AG20443 (cell line): ENCODE data around the gene ATF7IP2.
"Not testable (repeated sequence)": the region's sequence is repeated elsewhere in the genome, so short reads cannot be mapped to it uniquely, and the experiment has no call there.

Experiments used
- DNase-seq: peaks from one replicate; pipeline ENCODE4 v3.0.0; 2012; ENCODE audit warnings: low spot score, mixed read lengths

ATF7IP2 gene

DNA sequence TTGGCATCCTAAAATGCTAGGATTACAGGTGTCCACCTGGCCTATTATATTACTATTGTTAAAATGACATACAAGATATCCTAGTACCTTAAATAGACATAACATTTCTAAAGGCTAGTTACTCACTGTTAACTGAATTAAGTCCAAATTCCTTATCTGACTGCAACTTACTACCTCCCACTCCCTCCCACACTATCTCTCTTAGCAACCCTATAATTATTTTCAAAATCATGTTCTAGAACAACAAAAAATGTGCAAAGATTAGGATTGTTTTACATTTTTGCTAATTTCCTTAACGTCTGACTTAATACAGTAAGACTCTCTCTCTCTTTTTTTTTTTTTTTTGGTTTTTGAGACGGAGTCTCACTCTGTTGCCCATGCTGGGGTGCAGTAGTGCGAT lies 2.2 kb upstream of the ATF7IP2 start:
- no peak for DNase-seq

DNA sequence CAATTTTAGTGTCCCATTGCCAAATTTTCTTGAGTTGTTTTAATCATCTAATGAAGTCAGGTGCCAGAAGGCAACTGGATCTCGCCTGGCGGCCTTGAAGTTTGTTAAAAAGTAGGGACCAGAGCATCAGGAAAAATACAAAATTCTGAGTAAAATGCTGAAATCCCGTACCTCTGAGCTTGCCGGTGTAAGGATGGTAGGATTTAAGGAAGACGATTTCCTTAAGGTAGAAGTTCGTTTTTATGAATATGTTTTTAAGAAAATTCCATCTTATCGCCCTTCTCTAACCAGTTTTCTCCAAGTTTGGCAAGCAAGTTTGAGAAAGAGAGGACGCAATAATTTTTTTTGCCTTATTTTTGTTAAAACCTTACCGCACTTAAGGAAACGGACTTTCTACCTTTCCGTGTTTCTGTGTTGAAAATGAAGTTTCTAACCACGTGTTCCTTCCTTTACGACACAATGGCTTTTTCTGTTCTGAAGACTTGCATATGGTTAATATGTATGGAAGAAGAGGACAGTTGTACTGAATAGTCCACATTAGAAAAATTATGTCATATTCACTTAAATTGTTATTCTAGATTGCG lies 748 bp downstream of the ATF7IP2 start:
- no peak for DNase-seq

DNA sequence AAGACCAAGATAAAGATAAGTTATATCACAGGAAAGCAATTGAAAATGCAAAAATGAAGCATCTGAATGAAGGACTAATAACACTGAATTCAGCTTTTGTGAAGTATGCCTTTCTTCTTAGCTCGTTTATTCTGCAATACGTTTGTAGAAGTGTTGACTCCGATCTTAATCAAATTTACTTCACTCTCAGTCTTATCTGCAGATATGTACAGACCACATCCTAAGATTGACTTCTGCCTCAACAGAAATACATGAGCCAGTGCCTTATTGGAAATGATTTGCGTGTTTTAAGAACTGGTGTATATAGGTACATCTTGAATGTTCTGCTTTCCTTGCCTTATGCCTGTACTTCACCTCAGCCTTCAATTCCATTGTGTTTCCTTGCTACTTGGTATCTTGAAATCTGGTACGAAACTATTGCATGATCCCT lies 1.3 kb downstream of the ATF7IP2 start:
- DNase-seq: no peak

DNA sequence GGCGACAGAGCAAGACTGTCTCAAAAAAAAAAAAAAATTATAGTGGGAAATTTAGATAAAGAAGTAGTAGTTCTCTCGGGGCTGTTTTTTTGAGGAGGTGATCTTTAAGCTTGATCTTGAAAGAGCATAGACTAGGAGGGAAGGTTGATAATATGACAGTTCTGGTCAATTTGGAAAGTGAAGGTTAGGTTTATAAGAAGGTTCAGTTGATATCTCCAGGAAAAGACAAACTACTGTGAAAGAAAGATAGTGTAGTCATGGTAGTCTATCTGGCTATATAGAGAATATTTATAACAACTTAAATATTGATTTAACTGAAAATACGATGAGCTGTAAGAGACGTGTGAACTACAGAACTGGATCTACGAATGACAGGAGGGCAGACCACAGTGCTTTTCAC lies 3.1 kb downstream of the ATF7IP2 start:
- no peak for DNase-seq

DNA sequence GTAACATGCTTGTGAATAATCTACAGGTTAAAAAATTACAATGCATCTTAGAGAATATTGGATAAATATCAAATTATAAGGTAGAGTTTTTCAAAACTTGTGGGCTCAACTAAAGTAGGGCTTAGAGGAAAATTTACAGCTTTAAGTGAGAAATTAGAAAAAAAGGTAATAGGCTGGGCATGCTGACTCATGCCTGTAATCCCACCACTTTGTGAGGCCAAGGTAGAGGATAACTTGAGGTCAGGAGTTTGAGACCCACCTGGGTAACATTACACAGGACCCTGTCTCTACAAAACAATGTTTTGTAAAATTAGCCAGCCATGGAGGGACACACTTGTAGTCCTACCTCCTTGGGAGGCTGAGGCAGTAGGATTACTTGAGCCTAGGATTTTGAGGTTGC lies 4.5 kb downstream of the ATF7IP2 start:
- no peak for DNase-seq

DNA sequence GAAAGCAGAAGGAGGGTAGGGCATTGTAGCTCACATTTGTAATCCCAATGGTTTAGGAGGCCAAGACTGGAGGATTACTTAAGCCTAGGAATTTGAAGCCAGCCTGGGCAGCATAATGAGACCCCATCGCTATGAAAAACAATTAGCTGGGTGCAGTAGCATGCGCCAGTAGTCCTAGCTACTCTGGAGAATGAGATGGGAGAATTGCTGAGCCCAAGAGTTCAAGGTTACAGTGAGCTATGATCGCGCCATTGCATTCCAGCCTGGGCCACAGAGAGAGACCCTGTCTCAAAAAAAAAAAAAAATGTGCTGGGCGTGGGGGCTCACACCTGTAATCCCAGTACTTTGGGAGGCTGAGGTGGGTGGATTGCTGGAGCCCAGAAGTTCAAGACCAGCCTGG lies 5.0 kb downstream of the ATF7IP2 start:
- DNase-seq: no peak

DNA sequence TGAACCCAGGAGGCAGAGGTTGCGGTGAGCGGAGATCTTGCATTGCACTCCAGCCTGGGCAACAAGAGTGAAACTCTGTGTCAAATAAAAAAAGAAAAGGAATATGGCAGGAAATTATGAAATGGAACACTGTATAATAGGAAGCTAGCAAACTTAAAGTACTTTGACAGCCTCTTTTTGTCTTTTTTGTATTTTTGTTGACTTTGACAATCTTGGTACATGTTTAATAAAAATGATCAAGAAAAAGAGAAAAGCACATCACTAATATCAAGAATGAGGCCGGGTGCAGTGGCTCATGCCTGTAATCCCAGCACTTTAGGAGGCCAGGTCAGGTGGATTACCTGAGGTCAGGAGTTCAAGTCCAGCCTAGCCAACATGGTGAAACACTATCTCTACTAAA lies 5.5 kb downstream of the ATF7IP2 start:
- DNase-seq: no peak

DNA sequence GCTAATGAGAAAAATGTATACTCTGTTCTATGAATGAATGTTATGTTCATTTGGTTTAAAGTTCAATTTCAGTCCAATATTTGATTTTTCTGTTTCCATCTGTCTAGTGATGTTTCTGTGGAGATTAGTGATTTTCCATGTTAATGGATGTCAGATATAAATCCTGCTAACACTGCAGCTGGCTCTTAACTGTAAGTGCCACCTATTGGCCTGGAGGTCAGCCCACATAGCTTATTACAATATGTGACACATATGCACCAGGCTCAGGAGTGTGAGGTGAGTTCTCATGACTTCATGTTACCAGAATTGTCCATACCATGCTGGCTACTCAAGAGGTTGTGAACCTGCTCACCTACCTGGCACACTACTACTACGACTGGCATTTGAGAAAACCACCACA lies 17.1 kb downstream of the ATF7IP2 start:
- no peak for DNase-seq

DNA sequence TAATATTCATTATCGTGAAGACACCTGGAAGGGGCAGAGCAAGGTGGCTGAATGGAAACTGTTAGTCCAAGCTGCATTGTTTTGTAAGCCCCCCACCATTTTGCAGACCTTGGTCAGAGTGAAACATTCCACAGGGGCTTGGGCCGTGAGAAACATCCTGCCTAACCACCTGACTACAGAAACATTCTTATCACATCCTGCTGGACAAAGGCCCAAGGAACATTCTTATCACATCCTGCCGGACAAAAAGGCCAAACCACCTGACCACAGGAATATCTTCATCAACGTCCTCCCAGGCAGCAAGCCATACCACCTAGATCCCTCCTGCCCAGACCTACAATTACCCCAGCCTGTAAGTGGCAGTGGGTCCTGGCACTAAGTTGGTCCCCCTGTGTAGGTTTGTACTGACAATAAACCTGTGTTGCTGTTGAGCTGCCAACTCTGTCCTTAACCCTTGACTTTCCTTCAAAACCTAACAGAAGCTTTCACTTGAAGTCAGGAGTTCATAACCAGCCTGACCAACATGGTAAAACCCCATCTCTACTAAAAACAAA lies 19.6 kb downstream of the ATF7IP2 start:
- DNase-seq: no peak

DNA sequence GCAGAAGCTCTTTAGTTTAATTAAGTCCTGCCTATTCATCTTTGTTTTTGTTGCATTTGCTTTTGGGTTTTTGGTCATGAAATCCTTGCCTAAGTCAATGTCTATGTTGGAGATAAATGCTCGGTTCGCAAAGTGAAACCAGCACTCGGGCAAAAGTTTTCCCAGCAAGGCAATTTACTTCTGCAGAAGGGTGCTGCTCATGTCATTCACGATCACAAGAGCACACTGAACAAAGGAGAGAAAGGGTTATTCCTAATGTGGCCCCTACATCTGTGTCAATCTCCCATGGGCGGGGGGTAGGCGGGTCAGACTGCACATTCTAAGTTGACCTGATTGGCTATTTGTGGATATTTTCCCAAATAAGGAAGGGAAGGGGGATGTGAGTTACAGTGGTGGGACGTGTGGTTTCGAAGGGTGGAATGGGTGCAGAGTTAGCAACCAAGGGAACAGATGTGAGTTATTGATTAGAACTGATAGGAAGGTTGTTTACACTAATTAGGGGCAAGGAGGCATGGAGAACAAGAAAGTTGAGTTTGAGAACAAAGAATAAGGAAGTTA lies 23.0 kb downstream of the ATF7IP2 start:
- no peak for DNase-seq

DNA sequence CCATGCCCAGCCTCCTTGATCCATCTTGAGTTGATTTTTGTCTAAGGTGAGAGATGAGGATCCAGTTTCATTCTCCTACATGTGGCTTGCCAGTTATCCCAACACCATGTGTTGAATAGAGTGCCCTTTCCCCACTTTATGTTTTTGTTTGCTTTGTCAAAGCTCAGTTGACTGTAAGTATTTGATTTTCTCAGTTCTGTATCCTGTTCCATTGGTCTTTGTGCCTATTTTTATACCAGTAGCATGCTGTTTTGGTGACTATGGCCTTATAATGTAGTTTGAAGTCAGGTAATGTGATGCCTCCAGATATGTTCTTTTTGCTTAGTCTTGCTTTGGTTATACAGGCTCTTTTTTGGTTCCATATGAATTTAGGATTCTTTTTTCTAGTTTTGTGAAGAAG lies 23.9 kb downstream of the ATF7IP2 start:
- DNase-seq: not testable (repeated sequence)

DNA sequence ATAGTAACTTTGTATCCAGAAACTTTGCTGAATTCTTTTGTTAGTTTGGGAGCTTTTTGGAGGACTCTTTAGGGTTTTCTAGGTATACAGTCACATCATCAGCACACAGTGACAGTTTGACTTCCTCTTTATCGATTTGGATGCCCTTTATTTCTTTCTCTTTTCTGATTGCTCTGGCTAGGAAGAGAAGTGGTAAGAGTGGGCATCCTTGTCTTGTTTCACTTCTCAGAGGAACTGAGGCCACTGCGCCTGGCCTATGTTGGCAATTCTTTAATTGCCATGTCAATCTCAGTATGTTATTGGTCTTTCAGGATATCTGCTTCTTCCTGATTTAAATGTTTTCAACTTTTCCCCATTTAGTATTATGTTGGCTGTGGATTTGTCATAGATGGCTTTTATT lies 24.6 kb downstream of the ATF7IP2 start:
- DNase-seq: no peak

DNA sequence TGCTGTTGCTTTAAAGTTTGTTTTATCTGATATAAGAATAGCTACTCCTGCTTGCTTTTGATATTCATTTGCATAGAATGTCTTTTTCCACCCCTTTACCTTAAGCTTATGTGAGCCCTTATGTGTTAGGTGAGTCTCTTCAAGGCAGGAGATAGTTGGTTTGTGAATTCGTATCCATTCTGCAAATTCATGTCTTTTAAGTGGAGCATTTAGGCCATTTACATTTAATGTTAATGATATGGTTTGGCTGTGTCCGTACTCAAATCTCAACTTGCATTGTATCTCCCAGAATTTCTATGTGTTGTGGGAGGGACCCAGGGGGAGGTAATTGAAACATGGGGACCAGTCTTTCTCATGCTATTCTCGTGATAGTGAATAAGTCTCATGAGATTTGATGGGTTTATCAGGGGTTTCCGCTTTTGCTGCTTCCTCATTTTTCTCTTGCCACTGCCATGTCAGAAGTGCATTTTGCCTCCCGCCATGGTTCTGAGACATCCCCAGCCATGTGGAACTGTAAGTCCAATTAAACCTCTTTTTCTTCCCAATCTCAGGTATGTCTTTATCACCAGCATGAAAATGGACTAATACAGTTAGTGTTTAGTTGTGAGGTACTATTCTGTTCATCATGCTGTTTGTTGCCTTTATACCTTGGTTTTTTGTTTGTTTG lies 27.2 kb downstream of the ATF7IP2 start:
- DNase-seq: no peak

DNA sequence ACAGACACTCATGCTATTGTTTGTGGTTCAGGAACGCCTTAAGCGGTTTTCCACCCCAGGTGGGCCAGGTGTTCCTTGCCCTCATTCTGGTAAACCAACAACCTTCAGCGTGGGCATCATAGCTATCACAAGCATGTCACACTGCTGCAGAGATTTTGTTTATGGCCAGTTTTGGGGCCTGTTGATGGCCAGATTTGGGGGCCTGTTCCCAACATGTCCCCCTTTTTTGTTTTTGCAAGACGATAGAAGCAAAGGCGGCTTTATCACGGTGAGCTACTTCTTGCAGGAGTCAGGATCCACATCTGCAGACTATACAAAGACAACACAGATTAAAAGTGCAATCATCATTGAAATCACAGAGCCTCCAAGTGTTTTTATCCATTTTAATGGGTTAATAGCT lies 32.3 kb downstream of the ATF7IP2 start:
- not testable (repeated sequence) for DNase-seq

DNA sequence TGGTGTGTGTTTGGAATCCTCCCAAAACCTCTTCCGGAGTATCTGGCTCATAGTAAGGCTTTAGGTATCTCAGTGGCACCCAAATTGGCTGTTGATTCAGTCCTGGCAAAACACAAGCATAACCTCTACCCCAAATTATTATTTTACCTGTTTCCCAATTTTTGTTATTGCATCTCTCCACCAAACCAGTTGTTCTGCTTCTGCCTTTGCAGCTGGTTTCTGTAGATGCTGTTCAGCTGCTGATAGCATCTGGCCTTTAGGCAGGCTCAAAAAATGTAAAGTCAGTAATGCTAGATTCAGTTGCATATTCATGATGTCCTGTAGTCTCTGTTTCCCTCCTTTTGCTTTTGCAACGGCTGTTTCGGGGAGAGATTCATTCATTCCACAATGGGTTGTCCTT lies 33.8 kb downstream of the ATF7IP2 start:
- DNase-seq: no peak

DNA sequence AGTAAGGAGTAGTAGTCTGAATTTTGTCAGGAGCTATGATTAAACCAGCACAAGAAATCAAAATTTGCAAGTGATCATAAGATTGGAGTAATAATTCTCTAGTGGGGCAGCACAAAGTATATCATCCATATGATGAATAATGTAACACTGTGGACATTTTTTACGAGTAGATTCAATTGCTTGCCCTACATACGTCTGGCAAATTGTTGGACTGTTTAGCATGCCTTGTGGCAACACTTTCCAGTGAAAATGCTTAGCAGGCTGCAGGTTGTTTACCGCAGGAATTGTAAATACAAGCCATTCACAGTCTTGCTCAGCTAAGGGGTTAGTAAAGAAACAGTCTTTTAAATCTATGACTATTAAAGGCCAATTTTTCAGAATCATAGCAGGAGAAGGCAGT lies 35.7 kb downstream of the ATF7IP2 start:
- no peak for DNase-seq

DNA sequence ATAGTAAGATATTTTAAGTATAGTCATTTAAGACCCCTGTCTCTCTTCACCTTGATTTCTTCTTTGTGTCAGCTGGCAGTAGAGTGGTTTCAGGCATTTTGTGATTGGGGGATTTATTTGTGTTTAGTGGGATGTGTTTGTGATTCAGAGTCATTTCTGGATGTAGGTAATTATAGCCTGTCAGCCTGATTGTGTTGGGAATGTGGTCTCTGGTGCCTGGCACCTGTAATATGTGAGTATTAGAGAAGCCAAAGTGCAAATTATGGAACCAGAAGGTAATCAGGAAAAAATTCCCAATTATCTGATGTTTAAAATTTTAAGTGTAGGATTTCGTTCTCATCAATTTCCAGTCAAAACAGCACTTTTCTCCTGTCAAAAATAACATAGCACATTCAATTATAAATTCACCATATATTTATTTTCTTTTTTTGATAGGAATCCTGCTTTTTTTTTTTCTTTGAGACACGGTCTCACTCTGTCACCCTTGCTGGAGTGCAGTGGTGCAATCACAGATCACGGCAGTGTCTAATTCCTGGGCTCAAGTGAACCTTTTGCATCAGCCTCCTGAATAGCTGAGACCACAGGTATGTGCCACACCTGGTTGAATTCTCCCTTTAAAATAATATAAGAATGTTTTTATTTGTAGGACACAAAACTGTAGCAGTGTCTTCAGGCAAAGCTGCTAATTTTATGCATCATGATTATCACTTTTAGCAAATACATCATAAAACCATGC lies 42.7 kb downstream of the ATF7IP2 start:
- no peak for DNase-seq

DNA sequence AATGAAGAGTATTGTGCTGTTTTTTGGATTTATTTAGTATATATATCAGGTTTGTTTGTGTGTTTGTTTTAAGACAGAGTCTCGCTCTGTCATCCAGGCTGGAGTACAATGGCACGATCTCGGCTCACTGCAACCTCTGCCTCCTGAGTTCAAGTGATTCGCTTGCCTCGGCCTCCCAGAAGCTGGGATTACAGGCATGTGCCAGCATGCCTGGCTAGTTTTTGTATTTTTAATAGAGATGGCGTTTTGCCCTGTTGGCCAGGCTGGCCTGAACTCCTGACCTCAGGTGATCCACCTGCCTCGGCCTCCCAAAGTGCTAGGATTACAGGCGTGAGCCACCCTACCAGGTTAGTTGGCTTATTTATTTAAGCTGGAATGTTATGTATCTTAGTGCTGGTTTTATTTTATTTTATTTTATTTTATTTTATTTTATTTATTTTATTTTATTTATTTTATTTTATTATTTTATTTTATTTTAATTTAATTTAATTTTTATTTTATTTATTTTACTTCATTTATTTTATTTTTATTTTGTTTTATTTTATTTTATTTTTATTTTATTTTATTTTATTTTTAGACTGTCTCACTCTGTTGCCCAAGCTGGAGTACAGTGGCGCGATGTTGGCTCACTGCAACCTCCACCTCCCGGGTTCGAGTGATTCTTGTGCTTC lies 43.6 kb downstream of the ATF7IP2 start:
- DNase-seq: not testable (repeated sequence)

DNA sequence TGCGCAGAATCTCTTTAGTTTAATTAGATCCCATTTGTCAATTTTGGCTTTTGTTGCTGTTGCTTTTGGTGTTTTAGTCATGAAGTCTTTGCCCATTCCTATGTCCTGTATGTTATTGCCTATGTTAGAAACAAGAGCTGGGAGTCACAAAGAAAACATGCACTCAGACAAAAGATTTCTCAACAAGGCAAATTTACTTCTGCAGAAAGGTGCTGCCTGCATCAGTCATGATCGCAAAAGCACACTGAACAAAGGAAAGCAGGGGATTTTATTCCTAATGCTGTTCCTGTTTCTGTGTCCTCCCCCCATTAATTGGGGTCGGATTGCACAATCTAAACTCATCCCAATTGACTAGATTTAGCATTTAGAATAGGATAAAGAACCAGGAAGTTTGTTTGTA lies 55.9 kb downstream of the ATF7IP2 start:
- DNase-seq: no peak

DNA sequence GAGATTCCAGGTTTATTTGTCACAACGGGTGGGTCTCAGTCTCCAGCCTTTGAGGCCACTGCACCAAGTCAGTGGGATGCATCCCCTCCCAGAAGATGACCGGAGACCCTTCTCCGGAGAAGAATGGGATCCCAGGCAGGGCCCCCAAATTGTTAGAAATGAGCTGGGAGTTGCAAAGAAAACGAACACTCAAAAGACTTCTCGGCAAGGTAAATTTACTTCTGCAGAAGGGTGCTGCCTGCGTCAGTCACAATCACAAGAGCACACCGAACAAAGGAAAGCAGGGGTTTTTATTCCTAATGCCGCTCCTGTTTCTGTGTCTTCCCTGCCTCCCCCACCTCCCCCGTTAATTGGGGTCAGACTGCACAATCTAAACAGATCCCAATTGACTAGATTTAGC lies 61.4 kb downstream of the ATF7IP2 start:
- DNase-seq: no peak

DNA sequence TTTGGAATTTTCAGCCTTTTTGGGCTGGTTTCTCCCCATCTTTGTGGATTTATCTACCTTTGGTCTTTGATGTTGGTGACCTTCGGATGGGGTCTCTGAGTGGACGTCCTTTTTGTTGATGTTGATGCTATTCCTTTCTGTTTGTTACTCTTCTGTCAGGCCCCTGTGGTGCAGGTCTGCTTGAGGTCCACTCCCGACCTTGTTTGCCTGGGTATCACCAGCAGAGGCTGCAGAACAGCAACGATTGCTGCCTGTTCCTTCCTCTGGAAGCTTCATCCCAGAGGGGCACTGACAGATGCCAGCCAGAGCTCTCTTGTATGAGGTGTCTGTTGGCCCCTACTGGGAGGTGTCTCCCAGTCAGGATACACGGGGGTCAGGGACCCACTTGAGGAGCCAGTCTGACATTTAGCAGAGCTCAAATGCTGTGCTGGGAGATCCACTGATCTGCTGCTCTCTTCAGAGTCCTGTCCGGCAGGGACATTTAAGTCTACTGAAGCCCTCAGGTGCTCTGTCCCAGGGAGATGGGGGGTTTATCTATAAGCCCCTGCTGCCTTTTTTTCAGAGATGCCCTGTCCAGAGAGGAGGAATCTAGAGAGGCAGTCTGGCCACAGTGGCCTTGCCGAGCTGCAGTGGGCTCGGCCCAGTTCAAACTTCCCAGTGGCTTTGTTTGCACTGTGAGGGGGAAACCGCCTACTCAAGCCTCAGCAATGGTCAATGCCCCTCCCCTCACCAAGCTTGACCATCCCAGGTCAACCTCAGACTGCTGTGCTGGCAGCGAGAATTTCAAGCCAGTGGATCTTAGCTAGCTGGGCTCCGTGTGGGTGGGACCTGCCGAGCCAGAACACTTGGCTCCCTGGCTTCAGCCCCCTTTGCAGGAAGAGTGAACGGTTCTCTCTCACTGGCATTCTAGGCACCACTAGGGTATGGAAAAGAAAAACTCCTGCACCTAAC lies 66.6 kb downstream of the ATF7IP2 start:
- DNase-seq: not testable (repeated sequence)
